GM13976 (cell line): ENCODE data around the gene GPR141.

Experiments
- DNase-seq: peaks from one replicate; pipeline ENCODE4 v3.0.0; 2012; ENCODE audit warnings: low spot score
- in situ Hi-C: fragments of 300-500 bp; cut with MboI; formaldehyde crosslinking; loops from one replicate; pipeline ENCODE4 v1.12.0; 2022; ENCODE audit warnings: low sequenced_read_pairs, mixed read lengths, inconsistent platforms; ENCODE audit not compliant: unreplicated experiment
- TF ChIP-seq, protein P1 (sequence below): IDR thresholded peaks from 2 replicates; pipeline ENCODE4 v1.5.1; 2012; ENCODE audit warnings: borderline replicate concordance, mild to moderate bottlenecking; ENCODE audit not compliant: insufficient read depth; ENCODE audit errors: extremely low read depth, missing control alignments, control extremely low read depth

GPR141 gene

DNA sequence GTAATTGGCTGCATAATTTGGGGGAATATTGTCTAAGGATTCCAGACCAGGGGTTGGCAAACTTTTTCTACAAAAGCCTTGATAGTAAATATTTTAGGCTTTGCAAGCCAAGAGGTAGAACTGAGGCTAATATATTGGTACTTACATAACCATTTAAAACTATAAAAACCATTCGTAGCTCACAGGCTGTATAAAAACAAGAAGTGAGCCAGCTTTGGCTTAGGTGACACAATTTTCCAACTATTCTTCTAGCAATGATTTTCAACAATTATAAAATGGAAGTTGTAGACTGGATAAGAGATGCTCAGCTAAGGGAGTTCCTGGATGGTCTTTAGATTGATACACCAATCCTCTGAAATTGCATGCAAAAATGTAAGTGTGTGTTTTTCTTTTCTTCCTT is 1.4 kb downstream of the GPR141 start:
- TF ChIP-seq, protein P1, sequence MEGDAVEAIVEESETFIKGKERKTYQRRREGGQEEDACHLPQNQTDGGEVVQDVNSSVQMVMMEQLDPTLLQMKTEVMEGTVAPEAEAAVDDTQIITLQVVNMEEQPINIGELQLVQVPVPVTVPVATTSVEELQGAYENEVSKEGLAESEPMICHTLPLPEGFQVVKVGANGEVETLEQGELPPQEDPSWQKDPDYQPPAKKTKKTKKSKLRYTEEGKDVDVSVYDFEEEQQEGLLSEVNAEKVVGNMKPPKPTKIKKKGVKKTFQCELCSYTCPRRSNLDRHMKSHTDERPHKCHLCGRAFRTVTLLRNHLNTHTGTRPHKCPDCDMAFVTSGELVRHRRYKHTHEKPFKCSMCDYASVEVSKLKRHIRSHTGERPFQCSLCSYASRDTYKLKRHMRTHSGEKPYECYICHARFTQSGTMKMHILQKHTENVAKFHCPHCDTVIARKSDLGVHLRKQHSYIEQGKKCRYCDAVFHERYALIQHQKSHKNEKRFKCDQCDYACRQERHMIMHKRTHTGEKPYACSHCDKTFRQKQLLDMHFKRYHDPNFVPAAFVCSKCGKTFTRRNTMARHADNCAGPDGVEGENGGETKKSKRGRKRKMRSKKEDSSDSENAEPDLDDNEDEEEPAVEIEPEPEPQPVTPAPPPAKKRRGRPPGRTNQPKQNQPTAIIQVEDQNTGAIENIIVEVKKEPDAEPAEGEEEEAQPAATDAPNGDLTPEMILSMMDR: no peak
- in situ Hi-C loops: no loop called here
- no peak for DNase-seq

DNA sequence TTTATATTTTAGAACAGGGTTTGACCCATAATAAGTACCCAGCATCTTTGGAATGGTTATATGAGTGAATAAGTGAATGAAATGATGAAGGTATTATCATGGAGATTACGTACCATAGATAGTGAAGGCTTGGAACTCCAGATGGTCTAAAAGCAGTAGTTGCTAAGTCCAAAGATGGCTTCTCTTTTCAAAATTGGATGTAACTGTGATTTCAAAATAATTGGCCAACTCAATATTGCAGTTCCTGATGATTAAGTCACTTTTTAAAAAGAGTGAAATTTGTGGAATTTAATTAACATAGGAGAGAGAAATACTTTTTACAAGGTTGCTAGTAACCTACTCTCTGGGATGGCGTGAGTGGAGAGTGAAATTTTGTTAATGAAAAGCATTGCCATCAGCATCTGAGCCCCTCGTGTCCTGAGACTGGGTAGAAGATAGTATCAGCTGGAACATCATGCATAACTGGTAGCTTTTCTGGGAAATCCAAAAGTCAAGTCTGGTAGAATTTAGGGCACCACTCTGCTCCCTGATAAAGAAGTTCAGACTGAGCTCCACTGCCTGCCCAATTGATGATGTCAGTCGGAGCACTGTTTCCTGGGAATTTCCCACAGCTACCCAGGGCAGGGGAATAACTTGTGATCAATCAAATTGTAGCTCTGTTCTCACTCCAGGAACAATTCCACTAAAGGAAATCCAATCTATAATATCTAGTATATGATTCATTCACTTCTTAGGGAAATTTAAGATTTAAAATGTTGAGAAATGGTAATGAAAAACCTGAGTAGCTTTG is 3.2 kb downstream of the GPR141 start:
- DNase-seq: no peak
- in situ Hi-C loops: no loop called here
- TF ChIP-seq, protein P1: no peak

DNA sequence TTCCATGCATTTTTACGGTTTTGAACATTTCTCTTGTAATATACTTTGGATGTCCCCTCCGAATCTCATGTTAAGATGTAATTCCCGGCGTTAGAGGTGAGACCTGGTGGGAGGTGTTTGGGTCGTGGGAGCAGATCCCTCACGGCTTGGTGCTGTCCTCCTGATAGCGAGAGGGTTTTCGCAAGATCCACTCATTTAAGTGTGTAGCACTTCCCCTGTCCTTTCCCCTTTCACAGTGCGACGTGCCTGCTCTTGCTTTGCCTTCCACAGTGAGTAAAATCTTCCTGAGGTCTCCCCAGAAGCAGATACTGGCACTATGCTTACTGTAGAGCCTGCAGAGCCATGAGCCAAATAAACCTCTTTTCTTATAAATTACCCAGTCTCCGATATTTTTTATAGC is 6.6 kb downstream of the GPR141 start:
- DNase-seq: no peak
- TF ChIP-seq, protein P1: no peak
- in situ Hi-C loops: no loop called here

DNA sequence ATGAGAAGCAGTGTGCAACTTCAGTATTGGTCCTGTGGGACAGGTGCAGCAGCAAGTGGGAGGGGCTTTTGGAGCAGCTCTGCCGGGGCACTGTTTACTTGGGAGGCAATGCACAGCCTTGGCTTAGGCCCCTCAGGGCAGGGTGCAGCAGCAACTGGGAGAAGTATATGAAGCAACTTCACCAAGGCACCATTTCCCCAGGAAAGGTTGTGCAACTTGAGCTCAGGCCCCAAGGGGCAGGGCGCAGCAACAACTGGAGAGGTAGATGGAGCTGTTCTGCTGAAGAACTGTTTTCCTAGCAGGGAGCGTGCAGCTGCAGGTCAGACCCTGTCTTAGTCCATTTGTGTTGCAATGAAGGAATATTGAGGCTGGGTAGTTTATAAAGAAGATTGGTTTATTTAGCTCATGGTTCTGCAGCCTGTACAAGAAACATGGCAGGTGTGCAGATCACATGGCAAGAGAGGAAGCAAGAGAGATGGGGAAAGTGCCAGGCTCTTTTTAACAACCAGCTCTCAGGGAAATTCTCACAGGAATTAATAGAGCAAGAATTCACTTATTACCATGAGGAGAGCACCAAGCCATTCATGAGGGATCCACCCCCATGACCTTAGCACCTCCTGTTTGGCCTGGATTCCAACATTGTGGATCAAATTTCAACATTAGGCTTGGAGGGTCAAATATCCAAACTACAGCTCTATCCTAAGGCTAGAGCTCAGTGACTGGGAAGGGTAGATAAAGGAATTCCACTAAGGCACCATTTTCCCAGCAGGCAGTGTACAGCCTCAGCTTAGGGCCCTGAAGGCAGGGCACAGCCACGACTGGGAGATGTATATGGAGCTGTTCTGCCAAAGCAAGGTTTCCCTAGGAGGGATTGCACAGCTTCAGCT is 10.9 kb downstream of the GPR141 start:
- no peak for DNase-seq
- in situ Hi-C loops: no loop called here
- TF ChIP-seq, protein P1: no peak

DNA sequence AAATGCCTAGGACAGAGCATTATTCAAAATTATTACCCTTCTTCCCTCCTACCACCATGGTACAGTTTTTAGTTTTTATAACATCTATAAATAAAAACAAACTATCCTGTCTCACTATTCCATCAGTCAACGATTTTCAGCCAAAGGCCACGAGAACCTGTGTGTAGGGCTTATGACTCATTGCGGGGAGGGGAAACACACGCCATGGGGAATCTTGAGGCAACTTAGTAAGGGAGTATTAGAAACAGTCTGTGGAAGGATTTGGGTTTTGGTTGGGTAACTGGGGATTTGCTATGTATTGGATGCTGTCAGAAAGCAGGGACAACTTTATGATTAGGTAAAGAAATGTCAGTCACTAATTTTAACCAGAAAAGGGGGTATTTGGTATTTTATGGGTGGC is 14.7 kb downstream of the GPR141 start:
- DNase-seq: no peak
- TF ChIP-seq, protein P1: no peak
- in situ Hi-C loops: no loop called here

DNA sequence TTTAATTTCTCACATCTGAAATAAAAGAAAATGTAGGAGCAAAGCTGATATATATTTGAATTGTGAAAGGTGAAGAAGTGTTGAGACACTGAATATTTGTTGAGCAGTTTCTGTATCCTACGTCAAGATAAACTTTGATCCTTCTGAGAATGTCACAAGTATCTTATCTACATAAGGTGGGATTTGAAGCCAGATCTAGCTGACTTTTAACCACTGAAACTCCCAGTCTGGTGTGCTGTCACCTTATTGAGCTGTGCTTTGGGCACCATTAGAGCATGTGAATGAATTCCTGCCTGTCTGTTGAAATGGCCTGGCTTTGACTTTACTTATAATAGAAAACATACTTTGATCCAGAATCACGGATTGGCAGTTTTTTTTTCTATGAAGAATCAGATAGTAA is 15.2 kb downstream of the GPR141 start:
- DNase-seq: no peak
- TF ChIP-seq, protein P1: no peak
- in situ Hi-C loops: no loop called here
